ENCODE data around the gene DLG2.
"Not testable (repeated sequence)": the region's sequence is repeated elsewhere in the genome, so short reads cannot be mapped to it uniquely, and the experiment has no call there.

DLG2 gene

DNA sequence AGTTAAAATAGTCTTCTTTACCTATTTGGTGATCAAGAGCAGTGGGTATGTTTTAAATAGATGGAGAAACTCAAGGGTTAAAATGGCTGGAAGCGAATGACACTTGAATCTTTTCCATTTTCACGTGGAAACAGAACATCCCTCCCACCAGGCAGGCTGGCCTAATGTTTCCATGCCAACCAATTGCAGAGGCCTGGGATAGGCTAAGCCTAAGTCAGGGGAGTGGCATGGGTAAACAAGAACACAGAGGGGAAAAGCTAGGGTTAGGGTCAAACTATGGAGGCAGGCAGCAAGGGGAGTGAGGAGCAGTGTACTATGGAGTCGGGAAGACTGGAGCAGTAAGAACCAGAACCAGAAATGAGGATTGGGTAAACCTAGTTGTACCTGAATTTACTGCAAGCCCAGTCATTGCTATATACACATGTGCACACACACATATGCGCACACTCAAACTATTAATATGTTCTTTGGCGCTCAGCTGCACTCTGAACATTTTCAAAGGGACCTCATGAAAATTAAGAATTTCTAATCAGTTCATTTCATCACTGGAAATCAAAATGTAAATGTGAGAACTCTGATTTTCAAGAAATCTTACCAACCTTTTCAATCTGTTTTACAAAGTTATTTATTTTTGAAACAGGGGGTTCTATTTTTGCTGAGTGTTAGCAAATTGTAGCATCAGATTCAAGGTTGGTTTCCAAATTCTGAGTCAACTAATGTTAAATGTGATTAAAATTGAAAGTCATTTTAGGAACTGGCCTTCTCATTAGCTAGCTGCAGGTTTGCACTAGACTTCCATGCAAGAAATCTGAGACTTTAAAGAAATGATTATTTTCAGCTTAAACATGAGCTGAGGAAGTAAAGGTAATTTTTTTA, 2014.0 kb downstream of the DLG2 start:
- DNase-seq: peak in 2 of 56 donors; percentile 1 to 7

DNA sequence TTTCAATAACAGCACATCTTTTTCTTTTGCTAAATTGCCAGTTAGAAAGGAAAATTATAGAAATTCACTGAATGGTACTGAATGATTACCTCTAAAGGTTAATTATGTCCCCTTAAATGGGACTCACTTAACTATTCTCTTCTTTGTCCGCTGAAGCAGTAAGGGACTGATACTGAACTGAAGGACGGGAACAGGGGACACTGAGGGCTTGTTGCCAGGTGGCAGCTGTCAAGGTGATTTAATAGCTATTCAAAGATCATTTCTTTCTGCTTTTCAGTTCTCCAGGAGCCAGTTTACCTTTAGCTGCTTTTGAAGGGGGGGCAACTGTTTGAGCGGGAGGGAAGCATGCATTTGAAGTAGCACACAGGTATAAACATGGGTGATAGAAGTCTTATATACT, 2015.5 kb downstream of the DLG2 start:
- no peak for DNase-seq

DNA sequence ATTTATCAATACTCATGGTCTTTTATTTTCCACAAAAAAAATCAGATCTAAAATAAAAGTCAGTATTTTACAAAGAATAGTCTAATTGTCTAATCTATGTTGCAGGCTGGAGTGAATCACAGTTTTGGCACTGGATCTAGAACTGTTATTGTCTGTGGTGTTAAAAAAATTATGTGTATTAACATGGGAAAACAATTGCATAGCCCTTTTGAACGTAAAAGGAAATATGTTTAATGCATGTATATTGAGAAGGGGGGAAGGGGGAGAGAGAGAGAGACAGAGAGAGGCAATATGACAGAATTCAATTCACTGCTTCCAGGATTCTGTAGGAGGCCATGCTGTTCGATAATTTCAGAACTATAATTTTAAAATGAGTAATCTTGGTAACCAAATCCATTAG, 2016.1 kb downstream of the DLG2 start:
- no peak for DNase-seq

DNA sequence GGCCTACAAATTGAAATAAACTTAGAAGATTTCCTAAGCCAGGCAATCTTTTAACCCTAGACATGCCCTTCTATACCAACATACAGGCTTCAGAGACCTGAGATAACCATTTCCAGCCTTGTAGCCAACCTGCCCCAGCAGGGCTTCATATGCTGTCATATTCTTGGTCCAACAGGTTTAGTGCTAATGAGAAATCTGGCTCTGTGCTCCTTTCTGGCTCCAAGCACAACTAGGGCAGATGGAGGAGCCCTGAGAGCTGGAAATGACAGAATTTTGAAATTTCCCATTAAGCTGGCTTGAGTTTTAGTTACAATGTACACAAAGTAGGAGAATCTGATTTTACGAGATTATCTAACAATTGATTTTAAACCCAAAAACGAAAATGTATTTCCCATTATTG, 2018.0 kb downstream of the DLG2 start:
- no peak for DNase-seq

DNA sequence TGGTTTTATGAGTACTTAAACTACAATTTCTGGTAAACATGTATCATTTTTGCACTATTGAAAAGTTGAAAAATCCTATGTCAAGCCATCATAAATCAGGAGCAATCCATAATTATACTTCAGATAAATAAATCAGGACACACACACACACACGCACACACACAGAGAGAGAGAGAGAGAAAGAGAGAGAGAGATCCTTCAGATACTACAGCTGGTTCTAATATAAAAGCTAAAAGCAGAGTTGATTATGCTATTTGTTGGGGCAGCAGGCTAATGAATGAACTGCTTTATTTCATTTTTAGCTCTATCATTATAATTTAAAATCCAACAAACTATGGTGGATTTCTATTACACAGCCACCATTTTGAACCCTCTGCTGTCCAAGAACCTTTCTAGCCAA, 2018.6 kb downstream of the DLG2 start:
- no peak for DNase-seq

DNA sequence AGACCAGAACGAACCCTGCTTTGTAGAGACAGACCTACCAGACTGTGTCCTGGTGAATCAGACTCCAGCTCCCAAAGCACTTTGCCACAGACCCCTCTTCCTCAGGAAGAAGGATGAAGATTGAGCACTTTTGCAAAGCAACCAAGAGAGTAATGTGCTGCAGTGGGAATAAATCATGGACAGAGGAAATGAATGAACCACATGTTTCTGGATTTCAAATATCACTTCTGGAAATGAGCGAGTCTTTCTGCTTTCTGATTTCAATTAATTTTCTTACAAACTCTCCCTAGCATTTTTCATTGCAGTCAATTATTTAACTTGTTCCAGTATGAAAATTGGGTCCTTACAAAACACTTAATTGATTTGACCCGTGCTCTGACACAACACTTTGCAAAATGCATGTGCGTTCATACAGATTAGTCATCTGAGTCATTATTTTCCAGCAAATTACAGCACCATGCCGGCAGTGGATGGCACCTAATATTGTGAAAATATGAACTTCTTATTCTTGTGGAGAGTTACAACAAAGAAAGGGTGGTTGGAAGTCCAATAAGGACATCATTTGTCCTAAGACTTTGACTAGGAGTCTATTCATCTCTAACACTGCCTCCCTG, 2025.1 kb downstream of the DLG2 start:
- no peak for DNase-seq

DNA sequence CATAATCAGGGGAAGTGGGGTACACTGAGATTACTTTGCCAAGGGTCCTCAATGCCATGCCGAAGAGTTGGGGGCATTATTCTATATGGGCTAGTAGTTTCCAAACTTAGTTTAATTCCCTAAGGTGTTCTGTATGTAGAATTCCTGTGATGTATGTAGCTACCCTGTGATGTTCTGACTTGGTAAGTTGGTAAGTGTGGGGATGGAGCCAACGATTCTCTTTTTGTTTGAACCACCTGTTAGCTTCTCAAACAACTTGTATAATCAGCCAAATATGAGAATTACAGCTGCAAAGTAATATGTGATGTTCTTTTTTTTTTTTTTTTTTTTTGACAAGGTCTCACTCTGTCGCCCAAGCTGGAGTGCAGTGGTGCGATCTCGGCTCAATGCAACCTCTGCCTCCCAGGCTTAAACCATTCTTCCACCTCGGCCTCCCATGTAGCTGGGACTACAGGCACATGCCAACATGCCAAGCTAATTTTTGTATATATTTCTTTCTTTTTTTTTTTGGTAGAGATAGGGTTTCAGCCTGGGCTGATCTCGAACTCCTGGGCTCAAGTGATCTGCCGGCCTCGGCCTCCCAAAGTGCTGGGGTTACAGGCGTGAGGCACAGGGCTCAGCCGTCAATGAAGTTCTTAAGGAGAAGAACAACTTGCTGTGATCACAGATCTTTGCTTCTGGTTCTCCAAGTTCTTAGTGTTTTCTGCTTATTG, 2025.8 kb downstream of the DLG2 start:
- no peak for DNase-seq

DNA sequence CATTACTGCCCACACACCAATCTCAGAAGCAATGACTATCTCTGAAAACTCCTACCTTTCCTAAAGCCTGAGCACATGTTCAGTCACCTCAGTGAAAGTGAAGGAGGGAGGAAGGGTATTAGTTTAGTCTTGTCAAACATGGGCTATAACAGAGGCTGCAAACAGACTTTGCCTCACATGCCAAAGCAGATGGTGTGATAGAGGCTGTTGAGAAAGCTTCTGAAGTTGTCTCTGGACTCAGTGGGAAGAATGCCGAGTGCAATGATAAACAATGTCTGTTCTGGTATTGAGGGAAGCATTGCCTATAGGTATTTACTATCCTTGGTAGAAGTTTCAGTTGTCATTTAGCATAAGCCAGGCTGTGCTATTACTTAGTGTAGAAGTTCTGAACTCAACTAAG, 2026.5 kb downstream of the DLG2 start:
- peak in 6 of 56 donors; percentile 1 to 31 (median 6) for DNase-seq

DNA sequence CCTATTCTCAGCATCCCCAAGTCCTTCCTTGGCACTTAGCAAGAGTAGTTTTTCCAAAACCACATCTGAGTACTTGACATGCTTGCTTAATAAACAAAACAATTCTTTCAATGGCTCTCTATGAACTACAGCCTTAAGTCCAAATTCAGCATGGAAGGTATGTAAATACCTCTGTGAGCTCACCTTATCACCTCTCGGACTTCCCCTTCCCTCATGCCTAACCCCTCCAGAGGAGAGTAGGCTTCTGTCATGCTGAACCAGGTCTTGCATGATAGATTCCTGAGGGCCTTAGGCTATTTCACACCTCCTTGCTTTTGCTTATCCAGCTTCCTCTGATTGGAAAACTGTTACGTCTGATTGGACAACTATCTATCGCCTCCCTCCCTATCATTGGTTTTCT, 2028.1 kb downstream of the DLG2 start:
- DNase-seq: no peak

DNA sequence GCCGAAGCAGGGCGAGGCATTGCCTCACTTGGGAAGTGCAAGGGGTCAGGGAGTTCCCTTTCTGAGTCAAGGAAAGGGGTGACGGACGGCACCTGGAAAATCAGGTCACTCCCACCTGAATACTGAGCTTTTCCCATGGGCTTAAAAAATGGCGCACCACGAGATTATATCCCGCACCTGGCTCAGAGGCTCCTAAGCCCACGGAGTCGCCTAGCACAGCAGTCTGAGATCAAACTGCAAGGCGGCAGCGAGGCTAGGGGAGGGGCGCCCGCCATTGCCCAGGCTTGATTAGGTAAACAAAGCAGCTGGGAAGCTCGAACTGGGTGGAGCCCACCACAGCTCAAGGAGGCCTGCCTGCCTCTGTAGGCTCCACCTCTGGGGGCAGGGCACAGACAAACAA, 2039.3 kb downstream of the DLG2 start:
- DNase-seq: not testable (repeated sequence)

DNA sequence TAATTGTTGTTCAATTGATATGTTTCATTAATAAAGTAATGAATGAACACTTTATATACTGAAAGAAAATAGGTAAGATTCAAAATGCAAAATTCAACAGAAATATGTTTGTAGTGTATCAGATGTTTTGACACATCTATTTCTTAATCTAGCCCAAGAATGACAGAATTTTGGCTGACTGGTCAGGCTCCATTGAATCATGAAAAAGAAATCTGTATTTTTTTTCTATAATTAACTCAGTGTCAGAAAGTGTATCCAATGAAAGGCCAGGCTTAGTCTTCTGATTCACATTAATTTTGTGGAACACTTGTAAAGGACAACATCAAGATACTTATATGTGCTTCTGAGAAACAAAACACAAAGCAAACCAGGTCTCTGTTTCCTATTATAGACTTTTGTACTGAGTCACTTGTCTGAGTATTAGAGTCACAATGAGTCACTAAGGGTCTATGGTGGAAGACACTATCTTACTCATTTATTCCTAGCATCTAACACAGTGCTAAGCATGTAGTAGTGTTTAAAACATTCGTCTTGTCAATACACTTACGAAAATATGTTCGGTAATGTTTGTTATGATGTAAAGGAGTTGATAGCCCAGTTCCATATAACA, 2043.3 kb downstream of the DLG2 start:
- no peak for DNase-seq

DNA sequence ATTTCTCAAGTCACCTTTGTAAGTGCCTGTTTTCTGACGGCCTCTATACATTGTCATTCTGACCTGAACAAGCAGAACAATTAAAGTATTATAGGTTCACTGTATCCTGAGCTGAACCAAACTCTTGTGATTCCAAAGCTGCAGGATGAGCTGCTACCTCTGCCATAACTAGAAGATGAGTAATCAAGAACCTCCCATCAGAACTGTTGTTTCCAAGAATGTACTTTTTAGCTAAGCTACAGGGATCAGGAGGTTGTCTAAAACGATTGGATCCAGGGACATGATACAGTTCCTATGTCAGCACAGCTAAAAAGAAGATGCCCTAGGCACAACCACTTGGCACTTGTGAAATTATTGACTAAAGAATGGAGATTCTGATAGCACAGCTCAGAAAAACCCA, 2052.6 kb downstream of the DLG2 start:
- DNase-seq: no peak

DNA sequence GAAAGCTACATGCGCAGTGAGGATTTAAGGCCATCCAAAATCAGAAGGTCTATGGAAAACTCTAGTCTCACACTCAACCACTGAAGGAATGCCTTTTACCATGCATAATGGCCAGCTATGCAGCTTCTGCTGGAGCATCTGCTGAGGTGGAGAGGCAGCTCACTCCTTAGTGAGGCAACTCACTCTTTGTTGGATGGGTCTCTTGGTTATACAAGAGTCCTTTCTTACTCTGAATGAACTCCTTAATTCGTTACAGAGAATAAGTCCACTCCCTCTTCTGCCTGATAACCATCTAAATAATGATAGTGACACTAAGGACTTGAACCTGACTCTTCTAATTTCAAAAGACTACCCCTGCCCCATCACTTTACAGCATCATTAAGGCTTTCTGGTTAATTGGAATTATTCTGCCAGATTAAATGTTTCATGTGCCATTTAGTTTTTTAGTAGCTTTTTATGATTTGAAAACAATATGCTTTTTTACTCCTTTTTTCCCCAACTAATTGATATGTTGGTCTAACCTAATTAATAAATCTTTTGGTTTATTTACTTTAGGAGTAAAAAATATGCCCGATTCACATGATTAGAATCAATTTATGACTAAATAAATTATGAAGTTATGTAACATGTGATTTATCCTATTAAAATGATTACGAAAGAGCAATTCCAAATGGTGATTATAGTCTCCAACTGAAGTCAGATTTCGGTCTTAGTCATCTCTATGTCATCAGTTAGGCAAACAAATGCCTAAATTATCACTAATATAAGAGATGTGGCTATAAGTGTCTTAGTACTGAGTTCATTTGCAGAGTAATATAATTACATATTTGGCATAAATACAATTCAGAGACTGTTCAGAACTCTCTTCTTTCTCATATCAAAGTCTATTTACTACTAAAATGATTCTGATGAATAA, 2054.3 kb downstream of the DLG2 start:
- DNase-seq: no peak

DNA sequence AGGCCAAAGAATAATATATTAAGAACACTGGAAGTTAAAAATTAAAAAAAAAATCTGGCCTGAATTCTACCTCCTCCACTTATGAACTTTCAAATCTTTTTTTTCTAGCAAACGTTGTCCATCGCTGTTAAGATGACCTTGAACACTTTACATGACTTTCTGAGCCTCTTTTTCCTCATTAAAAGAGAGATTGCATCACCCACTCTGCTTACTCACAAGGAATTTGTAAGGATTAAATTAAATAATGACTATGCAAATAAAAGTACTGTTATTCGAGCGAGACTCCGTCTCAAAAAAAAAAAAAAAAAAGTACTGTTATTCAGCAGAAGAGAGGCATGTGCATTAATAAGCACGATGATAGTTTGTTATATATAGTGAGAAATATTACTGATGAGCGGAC, 2055.8 kb downstream of the DLG2 start:
- DNase-seq: no peak

DNA sequence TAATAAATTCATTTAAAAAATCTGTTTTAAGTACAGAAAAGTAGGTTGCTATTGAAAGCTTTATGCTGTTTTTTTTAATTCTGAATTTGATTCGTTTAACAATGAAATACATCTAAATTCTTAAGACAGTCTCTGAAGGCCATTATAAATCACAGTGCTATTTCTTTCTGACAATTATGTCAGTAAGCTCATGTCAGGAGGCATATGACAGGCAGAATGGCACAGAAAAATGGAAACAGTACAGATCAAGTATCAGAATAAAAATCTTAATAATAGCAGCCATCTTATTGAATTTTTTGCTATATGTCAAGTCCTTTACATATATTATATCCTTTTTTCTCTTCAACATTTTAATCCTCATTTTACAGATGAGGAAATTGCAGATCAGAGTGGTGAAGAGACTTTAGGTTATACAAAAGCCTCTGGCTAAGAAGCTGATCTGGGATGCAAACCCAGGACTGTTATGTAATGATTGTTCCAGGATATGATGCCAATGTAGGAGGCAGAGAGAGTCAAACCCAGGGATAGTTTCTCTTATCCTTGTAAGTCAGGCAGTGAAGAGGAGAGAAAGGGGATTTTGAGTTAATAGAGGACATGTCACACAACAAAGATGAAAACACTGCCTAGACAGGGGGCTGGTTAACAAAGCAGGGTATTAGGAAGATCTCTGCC, 2057.9 kb downstream of the DLG2 start:
- DNase-seq: no peak

DNA sequence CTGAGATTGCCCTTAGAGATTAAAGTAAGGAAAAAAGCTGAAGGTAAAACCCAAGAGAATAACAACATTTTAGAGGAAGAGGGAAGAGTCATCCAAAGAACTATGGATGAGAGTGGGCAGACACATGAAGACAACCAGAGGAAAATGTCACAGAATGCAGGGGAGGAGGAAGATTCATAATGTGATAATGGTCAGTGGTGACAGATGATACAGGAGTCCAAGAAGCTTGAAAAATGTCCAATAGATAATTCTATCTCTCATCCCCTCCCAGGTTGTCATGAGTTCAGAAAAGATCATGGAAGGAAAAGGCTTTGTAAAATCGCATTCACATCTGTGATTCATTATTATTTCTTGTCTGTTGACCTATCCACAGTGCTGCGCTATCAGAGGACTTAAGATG, 2058.6 kb downstream of the DLG2 start:
- no peak for DNase-seq

DNA sequence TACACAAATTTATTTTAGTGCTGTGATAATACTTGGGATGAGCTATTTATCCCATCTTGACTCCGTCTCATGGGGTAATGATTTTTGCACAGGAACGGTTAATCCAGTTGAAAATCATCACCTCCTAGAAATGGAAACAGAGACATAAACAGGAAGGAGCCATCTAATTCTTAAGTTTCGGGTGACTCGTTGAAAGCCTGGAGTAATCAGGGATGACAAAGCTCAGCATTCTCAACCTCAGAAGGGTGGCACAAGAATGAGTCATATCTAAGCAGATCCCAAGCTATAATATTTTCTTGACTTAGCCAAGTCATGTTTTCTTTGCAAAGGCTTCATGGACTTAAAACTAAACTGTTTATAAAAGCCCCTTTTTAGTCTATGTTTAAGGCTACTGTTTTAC, 2060.2 kb downstream of the DLG2 start:
- DNase-seq: no peak

DNA sequence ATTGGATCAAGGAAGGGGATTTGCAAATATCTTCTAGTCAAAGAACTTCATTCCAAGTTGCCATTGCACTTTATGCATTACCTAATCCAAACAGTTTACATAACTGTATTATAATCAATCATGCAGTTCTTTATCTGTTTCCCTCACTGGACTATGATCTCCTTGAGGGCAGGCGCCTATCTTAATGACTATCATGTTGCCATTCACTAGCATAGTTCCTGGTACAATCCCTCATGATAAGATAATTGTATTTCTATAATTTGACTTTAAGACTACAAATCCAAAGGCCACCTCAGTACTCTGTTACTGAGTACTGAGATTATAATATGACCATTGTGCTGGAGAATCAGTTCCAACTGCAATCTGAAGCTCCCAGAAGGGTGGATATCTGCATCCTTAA, 2062.3 kb downstream of the DLG2 start:
- DNase-seq: no peak

DNA sequence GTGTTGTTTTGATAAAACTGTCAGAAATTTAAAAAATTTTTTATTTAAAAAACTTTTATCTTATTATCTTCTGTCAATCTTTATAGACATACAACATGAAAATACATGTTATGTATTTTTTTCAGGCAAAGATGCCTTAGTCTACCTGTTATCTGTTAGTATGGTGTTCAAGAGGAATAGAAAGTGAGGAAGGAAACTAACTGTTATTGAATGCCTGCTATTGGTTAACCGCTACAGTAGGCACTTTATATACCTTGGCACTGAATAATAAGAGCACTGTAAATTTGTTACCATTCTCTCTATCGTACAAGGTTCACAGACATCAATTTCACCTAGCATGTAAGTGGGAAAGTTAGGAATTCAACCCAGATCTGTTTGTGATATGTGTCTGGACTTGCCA, 2068.9 kb downstream of the DLG2 start:
- no peak for DNase-seq

DNA sequence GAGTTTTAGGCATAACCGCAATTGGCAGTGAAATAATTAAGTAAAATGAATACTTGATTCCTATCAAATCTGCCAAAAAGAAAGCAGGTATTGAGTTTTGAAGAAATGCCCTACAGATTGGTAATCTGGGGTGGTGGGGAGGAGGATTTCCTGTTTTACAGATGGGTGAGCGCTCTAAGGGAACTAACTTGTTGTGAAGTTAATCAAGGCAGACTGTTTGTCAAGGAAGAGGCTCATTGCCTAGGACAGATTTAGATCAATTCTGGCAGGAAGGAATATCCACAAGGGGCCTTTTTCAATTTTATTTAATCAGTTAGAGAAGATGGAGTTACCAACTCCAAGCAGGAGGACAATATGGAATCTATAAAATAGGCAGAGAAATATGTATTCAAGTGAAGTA, 2069.5 kb downstream of the DLG2 start:
- no peak for DNase-seq

Measured in amygdala (tissue), 56 donors.